T-cell (primary cell): ENCODE data around the gene CALML5. TPM values are rescaled to one million over a fixed set of nuclear protein-coding genes. Genes with fewer than 3 reads are reported as not detected.

Source experiments
- ATAC-seq, 4 experiments: fragments of 200-7000 bp in 3 of 4; fragments of 150-1000 bp in 1 of 4; cut with Tn5 transposase; replicated peaks in 1 of 4; 1 replicate in 3 of 4; 2 replicates in 1 of 4; pipeline ENCODE4 v1.10.0; 2021; ENCODE audit warnings: moderate library complexity in 3 of 4, mild to moderate bottlenecking in 2 of 4, moderate number of reproducible peaks in 1 of 4
- CTCF ChIA-PET, 2 donors: fragments of 300-600 bp; sonication (Branson Sonifier 250); formaldehyde crosslinking; loops; one replicate each; lab custom pipeline; 2022; ENCODE audit warnings: antibody characterized with exemption in 2 of 2; lab: Charles Lee
- POLR2A ChIA-PET, 2 donors: fragments of 300-600 bp; sonication (Branson Sonifier 250); formaldehyde crosslinking; loops; one replicate each; lab custom pipeline; 2022; ENCODE audit warnings: antibody characterized with exemption in 2 of 2; lab: Charles Lee
- DNase-seq, 35 experiments: peaks; one replicate each; pipeline versions ENCODE4 v3.0.0 to v3.0.0-alpha.2; 2013 to 2023
- H3K27ac ChIP-seq: one replicate; pipeline ENCODE4 v1.5.1; 2013; ENCODE audit warnings: low read length
- H3K27me3 ChIP-seq, 2 experiments: replicated peaks in 1 of 2; 1 replicate in 1 of 2; 2 replicates in 1 of 2; pipeline versions ENCODE4 v1.6.1 to v1.7.0; 2013; ENCODE audit warnings: low read length in 1 of 2, mixed read lengths in 1 of 2; ENCODE audit not compliant: control insufficient read depth in 2 of 2, insufficient read depth in 2 of 2; ENCODE audit errors: extremely low read depth in 1 of 2
- H3K36me3 ChIP-seq, 2 donors: 1 replicate in 1 of 2; 2 replicates in 1 of 2; pipeline versions ENCODE4 v1.6.1 to v1.7.0; 2013; ENCODE audit warnings: low read length in 1 of 2; ENCODE audit not compliant: control insufficient read depth in 2 of 2, insufficient read depth in 1 of 2; ENCODE audit errors: extremely low read depth in 1 of 2
- H3K4me1 ChIP-seq, 2 experiments: 1 replicate in 1 of 2; 2 replicates in 1 of 2; pipeline versions ENCODE4 v1.6.1 to v1.7.0; 2013; ENCODE audit warnings: low read length in 2 of 2, mixed read lengths in 1 of 2; ENCODE audit not compliant: insufficient read depth in 2 of 2, control insufficient read depth in 1 of 2; ENCODE audit errors: extremely low read depth in 1 of 2
- H3K4me3 ChIP-seq, 2 donors: 1 replicate in 1 of 2; 2 replicates in 1 of 2; pipeline versions ENCODE4 v1.5.1 to v1.7.0; 2013; ENCODE audit warnings: mild to moderate bottlenecking in 2 of 2, low read length in 1 of 2, moderate library complexity in 1 of 2; ENCODE audit not compliant: control insufficient read depth in 1 of 2; ENCODE audit errors: extremely low read depth in 1 of 2
- H3K9me3 ChIP-seq: 2 replicates; pipeline ENCODE4 v1.7.0; 2013
- H3K27ac Mint-ChIP-seq, 2 donors: one replicate each; pipeline ENCODE4 v1.8.0; 2020 to 2021; ENCODE audit warnings: mild to moderate bottlenecking in 2 of 2, mixed read lengths in 2 of 2
- H3K27me3 Mint-ChIP-seq, 2 donors: one replicate each; pipeline ENCODE4 v1.8.0; 2021 to 2022; ENCODE audit warnings: mixed read lengths in 2 of 2
- H3K36me3 Mint-ChIP-seq: one replicate; pipeline ENCODE4 v1.8.0; 2021; ENCODE audit warnings: mixed read lengths
- H3K4me1 Mint-ChIP-seq, 3 donors: one replicate each; pipeline ENCODE4 v1.8.0; 2020 to 2022; ENCODE audit warnings: mixed read lengths in 3 of 3, mild to moderate bottlenecking in 1 of 3
- H3K4me3 Mint-ChIP-seq, 3 donors: one replicate each; pipeline ENCODE4 v1.8.0; 2020 to 2022; ENCODE audit warnings: mild to moderate bottlenecking in 3 of 3, mixed read lengths in 3 of 3, moderate library complexity in 3 of 3
- H3K9me3 Mint-ChIP-seq, 3 donors: one replicate each; pipeline ENCODE4 v1.8.0; 2020 to 2022; ENCODE audit warnings: mixed read lengths in 3 of 3
- whole genome bisulfite sequencing: methylation state at CpG from one replicate; pipeline ENCODE4 v1.1.5; 2013; ENCODE audit warnings: missing lambda C conversion rate; ENCODE audit not compliant: insufficient coverage; 5-methylcytosine and 5-hydroxymethylcytosine counted together
- total RNA-seq, 35 experiments: library from RNA in 6 of 35; stranded (reverse) in 6 of 35; fragments of 120-200 nt in 1 of 35; gene quantifications; one replicate each; pipeline versions ENCODE4 v1.2.1 to v1.2.4 and lab custom pipeline; 2013 to 2026

The CALML5 gene
- total RNA-seq, 5 donors from 2014 or later (not counting 1 experiment from before 2014, with no cell fraction given), result not detected

GRCh38 chr10:5534051-5534821, 34.9 kb upstream of the CALML5 start:
- H3K27ac ChIP-seq, result no peak overlapping the region
- H3K4me3 ChIP-seq, result no peak overlapping the region
- Mint-ChIP-seq H3K4me3 (no peak overlapping the region), H3K27ac (no peak overlapping the region), H3K4me1 (peaks cover 0 to 1% (median 0%) of the 10 kb centered on the region in 3 donors), H3K36me3 (no peaks in the 10 kb centered on the region), H3K9me3 (no peaks in the 10 kb centered on the region), H3K27me3 (peaks cover 0 to 3% of the 10 kb centered on the region in 2 donors)
- POLR2A ChIA-PET, result no interaction called here
- DNase-seq (no peak), ATAC-seq (no peak)
- WGBS, result 87% methylated on average over 36 of the region's 38 CpGs
- H3K9me3 ChIP-seq, result no peaks in the 10 kb centered on the region
- no peaks in the 10 kb centered on the region for H3K27me3 ChIP-seq
- no peaks in the 10 kb centered on the region for H3K36me3 ChIP-seq
- CTCF ChIA-PET, result no interaction called here
- no peaks in the 10 kb centered on the region for H3K4me1 ChIP-seq

GRCh38 chr10:5533098-5533731, 33.8 kb upstream of the CALML5 start:
- Mint-ChIP-seq H3K4me3 (no peak overlapping the region), H3K36me3 (no peaks in the 10 kb centered on the region), H3K27ac (no peak overlapping the region), H3K9me3 (no peaks in the 10 kb centered on the region), H3K4me1 (no peaks in the 10 kb centered on the region), H3K27me3 (peaks cover 0 to 3% of the 10 kb centered on the region in 2 donors)
- CTCF ChIA-PET, result no interaction called here
- ATAC-seq (no peak), DNase-seq (no peak)
- no peak overlapping the region for H3K27ac ChIP-seq
- no peak overlapping the region for H3K4me3 ChIP-seq
- H3K27me3 ChIP-seq, result no peaks in the 10 kb centered on the region
- no peaks in the 10 kb centered on the region for H3K4me1 ChIP-seq
- WGBS, result 88% methylated on average over 21 of the region's 21 CpGs
- no peaks in the 10 kb centered on the region for H3K36me3 ChIP-seq
- POLR2A ChIA-PET, result no interaction called here
- H3K9me3 ChIP-seq, result no peaks in the 10 kb centered on the region

GRCh38 chr10:5532618-5533097, 33.3 kb upstream of the CALML5 start:
- no peak overlapping the region for H3K27ac Mint-ChIP-seq
- POLR2A ChIA-PET, result no interaction called here
- CTCF ChIA-PET, result no interaction called here

DNA sequence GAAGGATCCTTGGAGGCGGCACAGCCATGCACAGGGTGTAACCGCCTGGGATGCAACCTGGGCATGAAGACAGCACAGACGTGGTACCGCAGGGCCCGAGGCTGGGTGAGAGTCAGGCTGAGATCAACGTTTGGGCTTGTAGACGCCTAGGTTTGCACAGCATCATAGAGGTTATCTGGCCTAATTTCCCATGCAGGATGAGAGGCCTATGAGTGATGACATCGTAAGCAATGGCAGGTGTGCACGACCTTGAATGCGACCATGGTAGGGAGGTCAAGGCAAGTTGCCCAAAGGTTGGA, 32.9 kb upstream of the CALML5 start:
- no peaks in the 10 kb centered on the region for H3K9me3 Mint-ChIP-seq

More at GRCh38 chr10:5532618-5533097, 33.3 kb upstream of the CALML5 start:
- Mint-ChIP-seq H3K27me3 (peaks cover 0 to 3% of the 10 kb centered on the region in 2 donors), H3K4me1 (no peaks in the 10 kb centered on the region), H3K36me3 (no peaks in the 10 kb centered on the region), H3K9me3 (no peaks in the 10 kb centered on the region), H3K4me3 (no peak overlapping the region)
- Histone ChIP-seq H3K9me3 (no peaks in the 10 kb centered on the region), H3K36me3 (no peaks in the 10 kb centered on the region), H3K27ac (no peak overlapping the region), H3K27me3 (no peaks in the 10 kb centered on the region), H3K4me1 (no peaks in the 10 kb centered on the region), H3K4me3 (no peak overlapping the region)
- no peak for ATAC-seq
- 95% methylated on average over 4 of the region's 6 CpGs for WGBS
- no peak for DNase-seq

DNA sequence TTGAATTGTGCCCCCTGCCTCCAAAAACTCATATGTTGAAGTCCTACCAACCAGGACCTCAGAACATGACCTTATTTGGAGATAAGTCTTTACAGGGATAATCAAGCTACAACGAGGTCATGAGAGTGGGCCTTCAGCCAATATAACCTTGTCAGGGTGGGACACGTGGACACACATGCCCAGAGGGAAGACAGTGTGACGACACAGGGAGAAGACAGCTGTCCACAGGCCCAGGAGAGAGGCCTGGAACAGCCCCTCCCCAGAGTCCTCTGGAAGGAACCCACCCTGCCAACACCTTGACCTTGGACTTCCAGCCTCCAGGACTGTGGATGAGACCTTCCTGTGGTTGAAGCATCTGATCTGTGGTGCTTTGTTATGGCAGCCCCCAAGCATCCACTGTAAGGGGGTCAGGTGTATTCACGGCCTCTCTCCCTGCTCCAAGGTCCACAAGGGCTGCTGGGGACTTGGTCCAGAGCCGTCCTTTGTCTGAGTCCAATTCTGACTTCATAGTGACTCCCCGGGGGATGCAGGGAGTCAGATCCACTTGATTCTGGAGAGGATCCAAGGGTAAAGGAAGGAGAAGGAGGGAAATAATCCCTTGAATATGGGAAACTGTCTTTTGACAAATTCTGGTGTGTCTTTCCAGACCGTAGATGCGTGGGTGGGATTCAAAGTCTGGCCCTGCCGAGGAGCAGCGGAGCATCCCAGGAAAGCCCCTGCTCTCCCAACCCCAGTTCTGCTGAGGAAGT, 32.4 kb upstream of the CALML5 start:
- 63% methylated on average over 4 of the region's 10 CpGs for WGBS
- Mint-ChIP-seq H3K4me1 (no peaks in the 10 kb centered on the region), H3K27me3 (peaks cover 0 to 3% of the 10 kb centered on the region in 2 donors), H3K4me3 (no peak overlapping the region), H3K9me3 (no peaks in the 10 kb centered on the region), H3K27ac (no peak overlapping the region), H3K36me3 (no peaks in the 10 kb centered on the region)
- POLR2A ChIA-PET, result no interaction called here
- CTCF ChIA-PET, result no interaction called here
- no peak for DNase-seq
- Histone ChIP-seq H3K27ac (no peak overlapping the region), H3K36me3 (no peaks in the 10 kb centered on the region), H3K27me3 (no peaks in the 10 kb centered on the region), H3K4me1 (no peaks in the 10 kb centered on the region), H3K9me3 (no peaks in the 10 kb centered on the region), H3K4me3 (no peak overlapping the region)
- no peak for ATAC-seq

More for the DNA sequence above, 32.9 kb upstream of the CALML5 start:
- Mint-ChIP-seq H3K36me3 (no peaks in the 10 kb centered on the region), H3K27me3 (peaks cover 0 to 3% of the 10 kb centered on the region in 2 donors), H3K4me1 (no peaks in the 10 kb centered on the region), H3K27ac (no peak overlapping the region), H3K4me3 (no peak overlapping the region)
- POLR2A ChIA-PET, result no interaction called here
- Histone ChIP-seq H3K4me1 (no peaks in the 10 kb centered on the region), H3K4me3 (no peak overlapping the region), H3K27me3 (no peaks in the 10 kb centered on the region), H3K27ac (no peak overlapping the region), H3K36me3 (no peaks in the 10 kb centered on the region), H3K9me3 (no peaks in the 10 kb centered on the region)
- WGBS, result 89% methylated on average over 10 of the region's 10 CpGs
- no peak for DNase-seq
- ATAC-seq, result no peak
- CTCF ChIA-PET, result no interaction called here

DNA sequence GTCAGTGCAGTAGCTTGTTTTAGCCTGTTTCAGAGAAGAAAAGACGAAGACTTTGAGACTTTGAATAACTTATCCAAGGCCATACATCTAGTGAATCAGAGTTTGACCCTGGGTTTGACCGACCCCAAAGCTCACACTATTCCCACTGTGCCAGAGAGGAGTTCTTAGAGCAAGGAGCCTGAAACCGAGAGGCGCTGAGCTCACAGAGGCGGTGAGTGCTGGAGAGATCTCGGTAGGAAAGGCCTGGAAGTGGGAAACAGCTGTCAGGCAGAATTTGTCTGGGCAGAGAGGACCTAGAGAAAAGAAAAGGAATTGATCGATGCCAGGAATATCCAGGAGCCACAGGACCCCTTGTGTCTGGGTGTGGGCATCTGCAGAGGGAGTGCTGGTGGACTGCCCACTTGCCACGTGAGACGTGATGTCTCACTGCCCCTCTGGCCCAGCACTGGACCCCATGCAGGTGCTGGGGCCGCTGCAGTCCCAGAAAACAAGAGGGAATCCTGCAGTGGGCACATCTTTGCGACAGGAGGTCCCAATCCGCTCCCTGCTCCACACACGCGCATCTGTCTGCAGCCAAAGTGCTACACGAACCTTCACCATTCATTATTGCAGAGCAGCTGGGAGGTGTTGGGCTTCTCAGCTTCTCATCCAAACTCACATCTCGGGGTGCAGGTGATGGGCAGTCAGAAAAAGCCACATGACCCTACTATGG, 31.6 kb upstream of the CALML5 start:
- Histone ChIP-seq H3K4me3 (no peak overlapping the region), H3K9me3 (no peaks in the 10 kb centered on the region), H3K36me3 (no peaks in the 10 kb centered on the region), H3K4me1 (no peaks in the 10 kb centered on the region), H3K27ac (no peak overlapping the region), H3K27me3 (no peaks in the 10 kb centered on the region)
- H3K9me3 Mint-ChIP-seq, result no peaks in the 10 kb centered on the region
- no peak overlapping the region for H3K27ac Mint-ChIP-seq
- CTCF ChIA-PET, result no interaction called here
- 81% methylated on average over 9 of the region's 16 CpGs for WGBS
- H3K4me1 Mint-ChIP-seq, result no peaks in the 10 kb centered on the region
- DNase-seq (no peak), ATAC-seq (no peak)
- POLR2A ChIA-PET, result no interaction called here
- peaks cover 0 to 3% of the 10 kb centered on the region in 2 donors for H3K27me3 Mint-ChIP-seq
- H3K36me3 Mint-ChIP-seq, result no peaks in the 10 kb centered on the region
- no peak overlapping the region for H3K4me3 Mint-ChIP-seq
